OCI-LY3 (cell line): Measurements from ENCODE around the gene FAM53B.

ENCODE experiments used
- EZH2phosphoT487 ChIP-seq: fragments of 200-600 bp; shearing (Covaris generic); IDR thresholded peaks from 2 replicates; pipeline ENCODE4 v1.6.1; 2018; ENCODE audit warnings: antibody characterized with exemption, mixed run types, low read depth
- TF ChIP-seq, protein P1 (sequence below): fragments of 200-600, 300-600 bp; sonication (generic); IDR thresholded peaks from 2 replicates; pipeline ENCODE4 v1.5.1; 2014; ENCODE audit warnings: antibody characterized with exemption, low read length, low read depth

DNA sequence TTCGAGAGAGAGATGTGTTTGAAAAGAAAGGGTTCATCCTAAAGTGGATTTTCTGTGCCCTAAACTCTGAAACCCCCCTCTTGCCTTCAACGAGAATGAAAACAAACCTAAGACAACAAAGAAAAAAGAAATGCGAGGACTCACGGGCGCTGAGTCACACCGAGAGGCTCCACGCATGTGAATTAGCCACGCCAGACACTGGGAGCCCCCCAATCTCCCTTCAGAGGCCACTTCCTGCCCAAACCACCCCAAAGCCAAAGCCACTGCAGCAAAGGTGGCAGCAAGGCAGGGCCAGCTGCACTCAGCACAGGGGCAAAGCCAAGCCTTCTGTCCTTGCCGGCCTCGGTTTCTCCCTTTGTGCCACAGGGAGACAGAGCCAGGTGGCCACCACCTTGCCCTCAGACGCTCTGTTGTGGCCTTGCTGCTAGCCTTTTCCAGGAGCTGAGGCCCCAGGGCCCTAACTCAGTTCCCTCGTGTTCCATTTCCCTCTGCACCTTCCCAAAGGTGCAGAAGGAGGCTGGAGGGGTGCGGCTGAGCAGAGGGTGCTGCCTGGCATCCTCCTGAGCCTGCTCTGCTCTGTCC is 93.3 kb downstream of the FAM53B start:
- TF ChIP-seq, protein P1, sequence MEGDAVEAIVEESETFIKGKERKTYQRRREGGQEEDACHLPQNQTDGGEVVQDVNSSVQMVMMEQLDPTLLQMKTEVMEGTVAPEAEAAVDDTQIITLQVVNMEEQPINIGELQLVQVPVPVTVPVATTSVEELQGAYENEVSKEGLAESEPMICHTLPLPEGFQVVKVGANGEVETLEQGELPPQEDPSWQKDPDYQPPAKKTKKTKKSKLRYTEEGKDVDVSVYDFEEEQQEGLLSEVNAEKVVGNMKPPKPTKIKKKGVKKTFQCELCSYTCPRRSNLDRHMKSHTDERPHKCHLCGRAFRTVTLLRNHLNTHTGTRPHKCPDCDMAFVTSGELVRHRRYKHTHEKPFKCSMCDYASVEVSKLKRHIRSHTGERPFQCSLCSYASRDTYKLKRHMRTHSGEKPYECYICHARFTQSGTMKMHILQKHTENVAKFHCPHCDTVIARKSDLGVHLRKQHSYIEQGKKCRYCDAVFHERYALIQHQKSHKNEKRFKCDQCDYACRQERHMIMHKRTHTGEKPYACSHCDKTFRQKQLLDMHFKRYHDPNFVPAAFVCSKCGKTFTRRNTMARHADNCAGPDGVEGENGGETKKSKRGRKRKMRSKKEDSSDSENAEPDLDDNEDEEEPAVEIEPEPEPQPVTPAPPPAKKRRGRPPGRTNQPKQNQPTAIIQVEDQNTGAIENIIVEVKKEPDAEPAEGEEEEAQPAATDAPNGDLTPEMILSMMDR: no peak
- no peak for TF ChIP-seq EZH2phosphoT487
